ENCODE measurements around the gene CCL2. TPM values are rescaled to one million over a fixed set of nuclear protein-coding genes. Genes with fewer than 3 reads are reported as not detected.

CCL2 gene
- total and polyA plus RNA-seq, 2 of the 8 experiments (the other 6 are each of a cell fraction or from before 2014, with no cell fraction given), result 3.0 to 3.7 TPM

GRCh38 chr17:34246881-34247280 lies 8.2 kb upstream of the CCL2 start:
- Histone ChIP-seq H2AK5ac (ENCODE audit: low read depth, low read length) (no peak overlapping the region), H3K56ac (replicated peaks; ENCODE audit: insufficient read length, low read depth, low read length) (no peak overlapping the region), H2AFZ (ENCODE audit: low read length) (no peak overlapping the region), H3K4me3 (ENCODE audit: extremely low read depth in 1 of 4, insufficient read depth in 2 of 4, low read depth in 3 of 4, low read length in 4 of 4) (no peak overlapping the region), H4K5ac (ENCODE audit: insufficient read length, low read depth, low read length) (no peak overlapping the region), H3K23me2 (ENCODE audit: low read depth, low read length) (no peaks in the 10 kb centered on the region), H2BK5ac (ENCODE audit: low read depth, low read length) (no peak overlapping the region), H3K23ac (ENCODE audit: insufficient read length) (no peak overlapping the region), H2BK20ac (ENCODE audit: low read length) (no peak overlapping the region), H2BK120ac (replicated peaks; ENCODE audit: low read depth, low read length) (no peak overlapping the region), H3K79me1 (ENCODE audit: low read depth, low read length) (no peaks in the 10 kb centered on the region), H2BK12ac (ENCODE audit: low read depth, low read length) (no peak overlapping the region), H3K9me3 (ENCODE audit: insufficient read depth in 2 of 2, low read depth in 1 of 2, low read length in 1 of 2) (no peaks in the 10 kb centered on the region), H4K20me1 (replicated peaks in 1 of 2; ENCODE audit: control insufficient read depth in 1 of 2, insufficient read depth in 2 of 2, low read length in 2 of 2) (no peaks in the 10 kb centered on the region), H4K8ac (ENCODE audit: extremely low read depth, insufficient read depth, low read length) (no peak overlapping the region), H3K79me2 (ENCODE audit: control insufficient read depth in 1 of 2, insufficient read depth in 2 of 2, low read length in 2 of 2) (no peaks in the 10 kb centered on the region), H2BK15ac (ENCODE audit: low read length) (no peak overlapping the region), H4K91ac (replicated peaks; ENCODE audit: insufficient read length, low read length) (no peak overlapping the region), H3K4ac (replicated peaks; ENCODE audit: insufficient read length, low read depth, low read length) (no peak overlapping the region), H3K14ac (ENCODE audit: insufficient read length) (no peak overlapping the region), H3K4me2 (ENCODE audit: insufficient read depth in 1 of 2, low read depth in 2 of 2, low read length in 2 of 2) (no peak overlapping the region), H3K36me3 (ENCODE audit: control insufficient read depth in 2 of 4, insufficient read depth in 4 of 4, low read length in 3 of 4) (no peaks in the 10 kb centered on the region), H3K27me3 (replicated peaks in 1 of 4; ENCODE audit: control insufficient read depth in 3 of 4, extremely low read depth in 1 of 4, insufficient read depth in 3 of 4, low read length in 3 of 4) (peaks cover 0 to 3% (median 0%) of the 10 kb centered on the region in 4 experiments; a peak in 1 of 7 replicates), H3K18ac (ENCODE audit: extremely low read depth, low read length) (no peak overlapping the region), H3K4me1 (replicated peaks in 1 of 4; ENCODE audit: control insufficient read depth in 3 of 4, insufficient read depth in 4 of 4, low read length in 3 of 4) (peaks cover 0 to 5% (median 3%) of the 10 kb centered on the region in 4 experiments; a peak in 3 of 7 replicates), H3K27ac (ENCODE audit: low read depth, low read length) (no peak overlapping the region), H3K9ac (replicated peaks in 1 of 4; ENCODE audit: extremely low read depth in 1 of 4, low read depth in 3 of 4, low read length in 3 of 4) (no peak overlapping the region)
- WGBS, 2 experiments (ENCODE audit: extremely low coverage in 1 of 2, insufficient coverage in 1 of 2, insufficient read length in 1 of 2, insufficient replicate concordance in 2 of 2, low coverage in 1 of 2, low lambda C conversion rate in 2 of 2, missing lambda C conversion rate in 1 of 2), result 85% methylated on average over 3 of the region's 3 CpGs; no CpG with 5 or more reads in 1 of the 2 experiments
- no peak for DNase-seq (ENCODE audit: low read depth in 1 of 2, low spot score in 2 of 2)
- POLR2A ChIA-PET (ENCODE audit: partially characterized antibody), result no interaction called here
- no peak for FAIRE-seq
- CTCF ChIA-PET (ENCODE audit: partially characterized antibody), result interaction anchor here (0.6 to 1.5 kb wide), 2 partner anchors 46 to 1860 kb away, joined by 3 to 4 read pairs; no protein-coding TSS in a partner anchor
- TF ChIP-seq RNF2 (IDR thresholded peaks at IDR 0.05; ENCODE audit: borderline replicate concordance, low read depth, low read length, missing control alignments, poor library complexity, severe bottlenecking), result no peak
- no peak for TF ChIP-seq NANOG (IDR thresholded peaks at IDR 0.05; ENCODE audit: insufficient read depth, low read depth, low read length, poor library complexity, severe bottlenecking)
- no peak for TF ChIP-seq BCL11A (IDR thresholded peaks at IDR 0.05; ENCODE audit: low read depth in 2 of 2, low read length in 2 of 2)
- no peak for TF ChIP-seq CTCF (IDR thresholded peaks at IDR 0.05; ENCODE audit: control extremely low read depth in 1 of 3, insufficient read depth in 1 of 3, low read depth in 1 of 3, low read length in 3 of 3)
- no peak for TF ChIP-seq EZH2 (IDR thresholded peaks at IDR 0.05; ENCODE audit: low read depth, low read length, severe bottlenecking)
- TF ChIP-seq KDM1A (IDR thresholded peaks at IDR 0.05; ENCODE audit: borderline replicate concordance, low read length), result no peak
- no peak for TF ChIP-seq KDM5A (IDR thresholded peaks at IDR 0.05; ENCODE audit: low read length)
- TF ChIP-seq RXRA (IDR thresholded peaks at IDR 0.05; ENCODE audit: insufficient read depth, low read depth, low read length), result no peak
- no peak for TF ChIP-seq POLR2AphosphoS5 (IDR thresholded peaks at IDR 0.05; ENCODE audit: low read depth, low read length)
- no peak for TF ChIP-seq YY1 (IDR thresholded peaks at IDR 0.05; ENCODE audit: low read depth, low read length)
- no peak for TF ChIP-seq TEAD4 (IDR thresholded peaks at IDR 0.05; ENCODE audit: low read depth, low read length)
